GM12878 (cell line): ENCODE data around the gene CC2D1A. TPM values are rescaled to one million over a fixed set of nuclear protein-coding genes. Genes with fewer than 3 reads are reported as not detected.

Experiments used
- ATAC-seq: fragments of 200-7000 bp; cut with Tn5 transposase; 3 replicates; pipeline ENCODE4 v1.9.1; 2020; ENCODE audit warnings: mild to moderate bottlenecking, moderate library complexity
- BruUV-seq: library from RNA; stranded (reverse); fragments of 400-500 nt; replicated peaks from 2 replicates; lab custom pipeline; 2021; lab: Mats Ljungman, UMichigan
- CTCF ChIA-PET: fragments of 300-600 bp; sonication (Branson Sonifier 250); formaldehyde crosslinking; extraction: SDS; loops from one replicate; lab custom pipeline; 2021; ENCODE audit warnings: inconsistent platforms; lab: Yijun Ruan, JAX
- POLR2A ChIA-PET: fragments of 350-600 bp; formaldehyde crosslinking; extraction: SDS; loops from one replicate; lab custom pipeline; 2021; ENCODE audit warnings: inconsistent platforms; lab: Charles Lee
- RAD21 ChIA-PET: fragments of 300-600 bp; sonication (Branson Sonifier 250); formaldehyde crosslinking; loops from one replicate; lab custom pipeline; 2023; ENCODE audit warnings: antibody characterized with exemption; ENCODE audit not compliant: unreplicated experiment; lab: Charles Lee
- SMC1A ChIA-PET: fragments of 300-600 bp; sonication (Branson Sonifier 250); formaldehyde crosslinking; loops from one replicate; lab custom pipeline; 2023; ENCODE audit not compliant: unreplicated experiment, uncharacterized antibody; lab: Charles Lee
- DNase-seq: peaks from one replicate; pipeline ENCODE4 v3.0.0-alpha.2; 2011; ENCODE audit warnings: low read depth, low spot score
- FAIRE-seq: peaks from 3 replicates; lab custom pipeline; 2011; peaks lifted over from hg19 to GRCh38; lab: Jason Lieb, UNC
- H2AFZ ChIP-seq: 2 replicates; pipeline ENCODE4 v1.6.0; 2011; ENCODE audit warnings: low read depth, low read length, control low read depth; ENCODE audit not compliant: control insufficient read depth
- H3K27ac ChIP-seq: 2 replicates; pipeline ENCODE4 v1.5.1; 2011; ENCODE audit warnings: control low read depth; ENCODE audit not compliant: control insufficient read depth, insufficient read depth
- H3K27me3 ChIP-seq, 2 experiments: replicated peaks in 1 of 2; 2 replicates each; pipeline versions ENCODE4 v1.6.0 to v1.6.1; 2011; ENCODE audit warnings: low read length in 1 of 2; ENCODE audit not compliant: control insufficient read depth in 2 of 2, insufficient read depth in 2 of 2
- H3K36me3 ChIP-seq, 2 experiments: 2 replicates each; pipeline ENCODE4 v1.5.1; 2011; ENCODE audit warnings: low read length in 1 of 2; ENCODE audit not compliant: control insufficient read depth in 2 of 2, insufficient read depth in 2 of 2
- H3K4me1 ChIP-seq: 2 replicates; pipeline ENCODE4 v1.6.1; 2011; ENCODE audit warnings: mild to moderate bottlenecking, low read length, moderate library complexity, mixed read lengths; ENCODE audit not compliant: control insufficient read depth, insufficient read depth
- H3K4me2 ChIP-seq: 2 replicates; pipeline ENCODE4 v1.6.0; 2011; ENCODE audit warnings: control low read depth; ENCODE audit not compliant: control insufficient read depth, insufficient read depth
- H3K4me3 ChIP-seq: fragments of 200-600 bp; sonication (generic); 2 replicates; pipeline ENCODE4 v1.5.1; 2016
- H3K79me2 ChIP-seq: 2 replicates; pipeline ENCODE4 v1.6.0; 2011; ENCODE audit warnings: low read length; ENCODE audit not compliant: control insufficient read depth, insufficient read depth
- H3K9ac ChIP-seq: 2 replicates; pipeline ENCODE4 v1.8.0; 2011; ENCODE audit warnings: low read length, control low read depth, mixed read lengths; ENCODE audit not compliant: control insufficient read depth, insufficient read depth
- H3K9me3 ChIP-seq: replicated peaks from 3 replicates; pipeline ENCODE4 v1.5.1; 2011; ENCODE audit warnings: mild to moderate bottlenecking, low read length; ENCODE audit not compliant: control insufficient read depth, insufficient read depth
- H4K20me1 ChIP-seq: 2 replicates; pipeline ENCODE4 v1.6.0; 2011; ENCODE audit not compliant: control insufficient read depth, insufficient read depth
- HDAC2 ChIP-seq: fragments of 200-600 bp; sonication (generic); IDR thresholded peaks from 2 replicates; pipeline ENCODE4 v1.6.1; 2017
- MEF2B ChIP-seq: fragments of 450-650 bp; IDR thresholded peaks from 2 replicates; pipeline ENCODE4 v1.6.1; 2018; ENCODE audit warnings: mild to moderate bottlenecking, moderate library complexity; ENCODE audit not compliant: partially characterized antibody, poor library complexity, severe bottlenecking
- PAX5 ChIP-seq: IDR thresholded peaks from 2 replicates; pipeline ENCODE4 v1.6.1; 2011; ENCODE audit warnings: low read depth, low read length, borderline replicate concordance
- RUNX3 ChIP-seq: IDR thresholded peaks from 2 replicates; pipeline ENCODE4 v1.6.1; 2012; ENCODE audit warnings: low read length, inconsistent platforms
- SIX5 ChIP-seq: IDR thresholded peaks from 2 replicates; pipeline ENCODE4 v1.6.1; 2011; ENCODE audit warnings: mild to moderate bottlenecking, low read depth, low read length, moderate library complexity; ENCODE audit not compliant: severe bottlenecking
- SUZ12 ChIP-seq: fragments of 200-600 bp; sonication (generic); IDR thresholded peaks from one replicate; pipeline ENCODE4 v1.6.1; 2018; ENCODE audit warnings: antibody characterized with exemption, mild to moderate bottlenecking; ENCODE audit not compliant: unreplicated experiment
- WRNIP1 ChIP-seq: IDR thresholded peaks from 2 replicates; pipeline ENCODE4 v1.6.1; 2011; ENCODE audit warnings: low read depth, low read length, improper control_type of control experiment, borderline replicate concordance
- WGBS: methylation state at CpG from one replicate; pipeline ENCODE4 v1.1.6; 2016; ENCODE audit warnings: low lambda C conversion rate; ENCODE audit not compliant: insufficient replicate concordance, insufficient coverage; ENCODE audit errors: missing lambda C conversion rate; 5-methylcytosine and 5-hydroxymethylcytosine counted together
- in situ Hi-C: fragments of 300-500 bp; cut with MboI; formaldehyde crosslinking; loops from 9 replicates; pipeline ENCODE4 v1.14.3; 2018; ENCODE audit warnings: mixed read lengths
- intact Hi-C: fragments of 100-400 bp; cut with micrococcal nuclease; formaldehyde crosslinking; loops from one replicate; pipeline ENCODE4 v1.14.2; 2022; ENCODE audit not compliant: unreplicated experiment
- polyA plus RNA-seq, 11 experiments: library from polyadenylated mRNA; depleted of rRNA in 4 of 11; unstranded in 6 of 11; stranded (reverse) in 5 of 11; fragments of >200 nt; fragmentation: Nextera tagmentation in 4 of 11; fragmentation: Illumina TruSeq in 1 of 11; extraction: Ambion mirVana in 4 of 11; extraction: Trizol in 1 of 11; gene quantifications; 1 replicate in 1 of 11; 2 replicates in 10 of 11; pipeline versions ENCODE4 v1.2.1 to v1.2.3, GENCODE V29; 2011 to 2016; ENCODE audit warnings: inconsistent platforms in 2 of 11, missing spikeins in 2 of 11, low read depth in 1 of 11
- total RNA-seq, 4 experiments: library from RNA; depleted of rRNA in 3 of 4; stranded (reverse); fragments of >200 nt in 3 of 4; fragmentation: Illumina TruSeq in 1 of 4; extraction: Trizol in 1 of 4; gene quantifications; 2 replicates each; pipeline versions ENCODE4 v1.2.1 to v1.2.3, GENCODE V29; 2013 to 2021

CC2D1A gene
- total and polyA plus RNA-seq, 10 of the 15 experiments (the other 5 are each of a cell fraction or from before 2014, with no cell fraction given), result 0.13 to 36.1 (median 16.1) TPM

DNA sequence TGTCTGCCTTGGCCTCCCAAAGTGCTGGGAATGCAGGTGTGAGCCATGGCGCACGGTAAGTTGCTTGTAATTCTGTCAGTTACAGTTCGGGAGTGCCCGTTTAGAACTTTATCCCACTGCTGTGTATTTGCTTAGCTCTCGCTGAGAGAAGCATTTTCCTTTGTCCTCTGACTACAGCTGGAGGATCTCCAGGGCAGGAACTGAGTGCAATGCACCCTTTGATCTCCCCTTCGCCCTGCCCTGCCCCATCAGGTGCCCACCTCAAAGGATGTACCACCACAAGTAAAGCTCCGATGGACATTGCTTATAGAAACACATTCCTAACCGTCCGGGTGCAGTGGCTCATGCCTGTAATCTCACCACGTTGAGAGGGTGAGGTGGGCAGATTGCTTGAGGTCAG is 6.6 kb upstream of the CC2D1A start:
- TF ChIP-seq SIX5 (no peak), MEF2B (no peak), SUZ12 (no peak), RUNX3 (no peak), HDAC2 (no peak), PAX5 (no peak), WRNIP1 (no peak)
- no peak for FAIRE-seq
- Histone ChIP-seq H3K9me3 (no peaks in the 10 kb centered on the region), H3K4me2 (no peak overlapping the region), H3K36me3 (no peaks in the 10 kb centered on the region), H3K27ac (no peak overlapping the region), H3K9ac (no peak overlapping the region), H3K27me3 (no peaks in the 10 kb centered on the region), H3K4me3 (no peak overlapping the region), H3K4me1 (no peaks in the 10 kb centered on the region), H3K79me2 (no peaks in the 10 kb centered on the region), H2AFZ (no peak overlapping the region), H4K20me1 (no peaks in the 10 kb centered on the region)
- DNase-seq, result no peak
- ChIA-PET POLR2A (interaction anchor here (0.7 kb wide), 1 partner anchor 141 kb away, joined by 3 read pairs; no protein-coding TSS in a partner anchor), CTCF (interaction anchor here (1.1 to 1.6 kb wide), 2 partner anchors 161 to 172 kb away, joined by 4 to 6 read pairs; partner anchors contain the start of gene MISP3), RAD21 (no interaction called here), SMC1A (interaction anchor here (1.3 kb wide), 1 partner anchor 17 kb away, joined by 3 read pairs; no protein-coding TSS in a partner anchor)
- 50% methylated on average over 10 of the region's 10 CpGs for WGBS
- in situ Hi-C loops, result loop anchor here (25.0 kb wide), 1 partner anchor 438 kb away; no protein-coding TSS in a partner anchor
- ATAC-seq, result no peak
- BruUV-seq, result no TSS peak
- intact Hi-C loops, result no loop called here
